Mesenchymal stem cell (in vitro differentiated cells and primary cell): Measurements from ENCODE around the gene TEX47. TPM values are rescaled to one million over a fixed set of nuclear protein-coding genes. Genes with fewer than 3 reads are reported as not detected.

Experiments
- DNase-seq: peaks from one replicate; pipeline ENCODE4 v3.0.0-alpha.2; 2013
- H2AFZ ChIP-seq: one replicate; pipeline ENCODE4 v1.6.1; 2013; ENCODE audit warnings: low read depth, mild to moderate bottlenecking, control low read depth, inconsistent platforms, low read length, moderate library complexity
- H2AK5ac ChIP-seq: 2 replicates; pipeline ENCODE4 v1.6.1; 2013; ENCODE audit warnings: low read length, moderate library complexity, mild to moderate bottlenecking, inconsistent platforms; ENCODE audit not compliant: severe bottlenecking
- H2BK120ac ChIP-seq: one replicate; pipeline ENCODE4 v1.6.1; 2013; ENCODE audit warnings: low read depth, mild to moderate bottlenecking, inconsistent platforms, low read length, moderate library complexity
- H2BK12ac ChIP-seq, 2 experiments: one replicate each; pipeline ENCODE4 v1.6.1; 2013; ENCODE audit warnings: inconsistent platforms in 2 of 2, low read length in 2 of 2, mild to moderate bottlenecking in 2 of 2, moderate library complexity in 2 of 2, control low read depth in 1 of 2
- H2BK15ac ChIP-seq: one replicate; pipeline ENCODE4 v1.6.1; 2013; ENCODE audit warnings: mild to moderate bottlenecking, low read depth, inconsistent platforms; ENCODE audit not compliant: poor library complexity, severe bottlenecking
- H2BK5ac ChIP-seq: 2 replicates; pipeline ENCODE4 v1.6.1; 2013; ENCODE audit warnings: low read depth, mild to moderate bottlenecking, low read length, control low read depth, inconsistent platforms; ENCODE audit not compliant: poor library complexity, severe bottlenecking
- H3K14ac ChIP-seq, 2 experiments: one replicate each; pipeline ENCODE4 v1.6.1; 2013; ENCODE audit warnings: inconsistent platforms in 2 of 2, low read length in 2 of 2, control low read depth in 1 of 2, mild to moderate bottlenecking in 1 of 2, moderate library complexity in 1 of 2
- H3K18ac ChIP-seq, 2 experiments: one replicate each; pipeline ENCODE4 v1.6.1; 2013; ENCODE audit warnings: inconsistent platforms in 2 of 2, low read length in 2 of 2, control low read depth in 1 of 2, low read depth in 1 of 2, mild to moderate bottlenecking in 1 of 2
- H3K23ac ChIP-seq, 2 experiments: one replicate each; pipeline ENCODE4 v1.6.1; 2013; ENCODE audit warnings: inconsistent platforms in 2 of 2, low read length in 2 of 2, mild to moderate bottlenecking in 2 of 2, moderate library complexity in 2 of 2, control low read depth in 1 of 2
- H3K27ac ChIP-seq: 2 replicates; pipeline ENCODE4 v1.5.1; 2013; ENCODE audit warnings: mild to moderate bottlenecking, moderate library complexity, low read length, control low read depth, inconsistent platforms; ENCODE audit not compliant: poor library complexity, severe bottlenecking
- H3K27me3 ChIP-seq, 2 experiments: 2 replicates each; pipeline versions ENCODE4 v1.6.1 to v1.7.0; 2013; ENCODE audit warnings: low read length in 2 of 2, mild to moderate bottlenecking in 2 of 2, moderate library complexity in 2 of 2, control low read depth in 1 of 2, inconsistent platforms in 1 of 2; ENCODE audit not compliant: control insufficient read depth in 1 of 2, insufficient read depth in 1 of 2
- H3K36me3 ChIP-seq, 2 experiments: 2 replicates each; pipeline versions ENCODE4 v1.6.1 to v1.7.0; 2013; ENCODE audit warnings: low read length in 2 of 2, control low read depth in 1 of 2, inconsistent platforms in 1 of 2, low read depth in 1 of 2, mild to moderate bottlenecking in 1 of 2; ENCODE audit not compliant: insufficient read depth in 2 of 2, control insufficient read depth in 1 of 2
- H3K4ac ChIP-seq, 2 experiments: one replicate each; pipeline ENCODE4 v1.6.1; 2013; ENCODE audit warnings: inconsistent platforms in 2 of 2, low read length in 2 of 2, mild to moderate bottlenecking in 2 of 2, moderate library complexity in 2 of 2, control low read depth in 1 of 2, low read depth in 1 of 2
- H3K4me1 ChIP-seq: 2 replicates; pipeline ENCODE4 v1.6.1; 2013; ENCODE audit warnings: low read depth, low read length, control low read depth; ENCODE audit not compliant: control insufficient read depth, insufficient read depth
- H3K4me2 ChIP-seq: 2 replicates; pipeline ENCODE4 v1.6.1; 2013; ENCODE audit warnings: low read length, mild to moderate bottlenecking, inconsistent platforms; ENCODE audit not compliant: poor library complexity, severe bottlenecking
- H3K4me3 ChIP-seq, 2 experiments: 2 replicates each; pipeline versions ENCODE4 v1.5.1 to v1.7.0; 2013; ENCODE audit warnings: low read length in 2 of 2, mild to moderate bottlenecking in 2 of 2, control low read depth in 1 of 2, low read depth in 1 of 2; ENCODE audit not compliant: insufficient read depth in 1 of 2
- H3K79me1 ChIP-seq: replicated peaks from 2 replicates; pipeline ENCODE4 v1.6.1; 2013; ENCODE audit warnings: mild to moderate bottlenecking, control low read depth, low read length, inconsistent platforms; ENCODE audit not compliant: poor library complexity, severe bottlenecking
- H3K9ac ChIP-seq: 2 replicates; pipeline ENCODE4 v1.7.0; 2013; ENCODE audit warnings: mild to moderate bottlenecking, low read length, moderate library complexity
- H3K9me3 ChIP-seq: 2 replicates; pipeline ENCODE4 v1.7.0; 2013; ENCODE audit warnings: mild to moderate bottlenecking, low read length; ENCODE audit not compliant: control insufficient read depth
- H4K8ac ChIP-seq: one replicate; pipeline ENCODE4 v1.6.1; 2013; ENCODE audit warnings: inconsistent platforms, mild to moderate bottlenecking, low read length, moderate library complexity
- H4K91ac ChIP-seq: one replicate; pipeline ENCODE4 v1.6.1; 2013; ENCODE audit warnings: mild to moderate bottlenecking, low read length, inconsistent platforms
- WGBS: methylation state at CpG from one replicate; pipeline ENCODE4 v1.1.7; 2013; ENCODE audit warnings: mixed read lengths; 5-methylcytosine and 5-hydroxymethylcytosine counted together
- polyA plus RNA-seq, 2 experiments: library from polyadenylated mRNA; stranded (reverse); fragments of 200-250 nt; gene quantifications; one replicate each; pipeline ENCODE4 v1.2.3, GENCODE V29; 2013

TEX47 gene
- not detected for polyA plus RNA-seq (2013, experiment 1 of 2)
- polyA plus RNA-seq (2013, experiment 2 of 2): not detected

GRCh38 chr7:88795553-88795952, at the start of gene TEX47:
TSS of gene TEX47 (minus strand) at chr7:88795737. CDS start at chr7:88794942, 795 bp downstream.
- H3K4ac ChIP-seq: no peak within 1 kb of the TSS
- H3K36me3 ChIP-seq: no peaks in the 10 kb centered on the region
- no peaks in the 10 kb centered on the region for H3K9me3 ChIP-seq
- H3K27me3 ChIP-seq: no peaks in the 10 kb centered on the region
- H4K91ac ChIP-seq: no peak within 1 kb of the TSS
- no peak within 1 kb of the TSS for H3K4me3 ChIP-seq
- no peak within 1 kb of the TSS for H2BK12ac ChIP-seq
- no peak within 1 kb of the TSS for H3K23ac ChIP-seq
- no peak within 1 kb of the TSS for H4K8ac ChIP-seq
- no peaks in the 10 kb centered on the region for H3K4me1 ChIP-seq
- no peak within 1 kb of the TSS for H2BK120ac ChIP-seq
- no peak within 1 kb of the TSS for H2AFZ ChIP-seq
- H3K4me2 ChIP-seq: no peak within 1 kb of the TSS
- no peak within 1 kb of the TSS for H2BK5ac ChIP-seq
- 76% methylated on average over 7 of the region's 7 CpGs for WGBS
- no peaks in the 10 kb centered on the region for H3K79me1 ChIP-seq
- no peak within 1 kb of the TSS for H2AK5ac ChIP-seq
- H3K18ac ChIP-seq: no peak within 1 kb of the TSS
- DNase-seq: no peak
- no peak within 1 kb of the TSS for H3K14ac ChIP-seq
- no peak within 1 kb of the TSS for H3K27ac ChIP-seq
- no peak within 1 kb of the TSS for H2BK15ac ChIP-seq
- H3K9ac ChIP-seq: no peak within 1 kb of the TSS

GRCh38 chr7:88845091-88845490, 49.6 kb upstream of the TEX47 start:
- Histone ChIP-seq H3K9me3 (peaks cover 3% of the 10 kb centered on the region), H3K79me1 (no peaks in the 10 kb centered on the region), H3K27ac (no peak overlapping the region), H4K91ac (no peak overlapping the region), H3K4me3 (no peak overlapping the region), H3K14ac (no peak overlapping the region), H2AK5ac (no peak overlapping the region), H4K8ac (no peak overlapping the region), H3K27me3 (no peaks in the 10 kb centered on the region), H2BK15ac (no peak overlapping the region), H3K4me1 (no peaks in the 10 kb centered on the region), H3K18ac (no peak overlapping the region), H3K9ac (no peak overlapping the region), H3K23ac (no peak overlapping the region), H2BK5ac (no peak overlapping the region), H3K4me2 (no peak overlapping the region), H2AFZ (no peak overlapping the region), H3K36me3 (no peaks in the 10 kb centered on the region), H3K4ac (no peak overlapping the region), H2BK12ac (no peak overlapping the region), H2BK120ac (no peak overlapping the region)
- 100% methylated on average over 1 of the region's 12 CpGs for WGBS
- no peak for DNase-seq

GRCh38 chr7:88842201-88842600, 46.7 kb upstream of the TEX47 start:
- no peak overlapping the region for H3K4me2 ChIP-seq
- H3K4me3 ChIP-seq: no peak overlapping the region
- no peak overlapping the region for H3K4ac ChIP-seq
- H2BK120ac ChIP-seq: no peak overlapping the region
- H4K8ac ChIP-seq: no peak overlapping the region
- no peaks in the 10 kb centered on the region for H3K27me3 ChIP-seq
- no peak overlapping the region for H2BK12ac ChIP-seq
- no peak overlapping the region for H3K9ac ChIP-seq
- DNase-seq: no peak
- H3K79me1 ChIP-seq: no peaks in the 10 kb centered on the region
- H3K27ac ChIP-seq: no peak overlapping the region
- H3K23ac ChIP-seq: no peak overlapping the region
- H2BK15ac ChIP-seq: no peak overlapping the region
- H3K9me3 ChIP-seq: no peaks in the 10 kb centered on the region
- no peaks in the 10 kb centered on the region for H3K36me3 ChIP-seq
- H3K14ac ChIP-seq: no peak overlapping the region
- H3K4me1 ChIP-seq: no peaks in the 10 kb centered on the region
- no peak overlapping the region for H2AFZ ChIP-seq
- no peak overlapping the region for H2BK5ac ChIP-seq
- H3K18ac ChIP-seq: no peak overlapping the region
- no peak overlapping the region for H2AK5ac ChIP-seq
- H4K91ac ChIP-seq: no peak overlapping the region

GRCh38 chr7:88835147-88835728, 39.7 kb upstream of the TEX47 start:
- no peak overlapping the region for H3K27ac ChIP-seq
- no peak overlapping the region for H4K91ac ChIP-seq
- H3K79me1 ChIP-seq: no peaks in the 10 kb centered on the region
- H2BK12ac ChIP-seq: no peak overlapping the region
- no peak overlapping the region for H3K4me3 ChIP-seq
- no peak overlapping the region for H3K9ac ChIP-seq
- no peak overlapping the region for H3K14ac ChIP-seq
- no peak overlapping the region for H3K18ac ChIP-seq
- DNase-seq: no peak
- no peak overlapping the region for H4K8ac ChIP-seq
- no peaks in the 10 kb centered on the region for H3K27me3 ChIP-seq
- H3K4ac ChIP-seq: no peak overlapping the region
- H3K23ac ChIP-seq: no peak overlapping the region
- no peaks in the 10 kb centered on the region for H3K36me3 ChIP-seq
- no peak overlapping the region for H2AFZ ChIP-seq
- H2AK5ac ChIP-seq: no peak overlapping the region
- no peak overlapping the region for H2BK15ac ChIP-seq
- no peak overlapping the region for H2BK120ac ChIP-seq
- H3K4me2 ChIP-seq: no peak overlapping the region
- WGBS: no CpG with 5 or more reads among the region's 3 CpGs
- no peaks in the 10 kb centered on the region for H3K9me3 ChIP-seq
- no peaks in the 10 kb centered on the region for H3K4me1 ChIP-seq
- H2BK5ac ChIP-seq: no peak overlapping the region
